HTR-8/SVneo (cell line): ENCODE results near the gene RTN4.

Source experiments
- DNase-seq: peaks from one replicate; pipeline ENCODE4 v3.0.0; 2011; ENCODE audit warnings: low spot score, mixed read lengths; ENCODE audit not compliant: insufficient read length
- FAIRE-seq: peaks from 2 replicates; lab custom pipeline; 2011; peaks lifted over from hg19 to GRCh38; lab: Jason Lieb, UNC

RTN4 gene

DNA sequence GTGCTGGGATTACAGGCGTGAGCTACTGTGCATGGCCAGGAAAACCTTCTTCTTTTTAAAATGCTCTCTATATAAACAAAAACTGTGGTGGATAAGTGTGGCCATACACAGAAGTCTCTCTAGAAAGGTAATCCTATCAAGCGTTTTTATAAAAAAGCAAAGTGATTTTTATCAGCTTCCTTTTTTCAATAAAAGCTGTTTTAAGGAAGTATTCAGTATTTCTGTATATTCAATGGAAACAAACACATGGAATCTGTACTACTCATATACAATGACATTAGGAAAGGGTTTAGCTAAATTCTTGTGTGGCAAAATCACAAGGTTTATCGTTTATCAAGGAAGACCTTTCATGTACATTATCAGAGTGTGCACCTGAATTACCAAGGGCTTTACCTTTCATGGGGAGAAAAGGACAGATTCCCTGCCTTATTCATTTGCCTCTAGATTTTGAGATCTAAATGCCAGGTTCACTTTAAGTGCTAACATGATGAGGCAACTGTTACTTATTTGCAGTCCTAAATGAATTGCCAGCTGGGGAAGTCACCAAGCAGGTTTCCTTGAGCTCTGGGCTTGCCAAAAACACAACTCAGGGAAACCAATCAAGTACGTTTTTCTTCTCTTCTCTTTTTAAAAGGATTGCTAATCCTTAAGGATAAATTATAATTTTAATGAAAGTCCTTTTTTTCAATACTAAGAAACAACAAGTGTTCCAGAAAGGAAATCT, 70.8 kb downstream of the RTN4 start:
- FAIRE-seq (no peak), DNase-seq (no peak)

DNA sequence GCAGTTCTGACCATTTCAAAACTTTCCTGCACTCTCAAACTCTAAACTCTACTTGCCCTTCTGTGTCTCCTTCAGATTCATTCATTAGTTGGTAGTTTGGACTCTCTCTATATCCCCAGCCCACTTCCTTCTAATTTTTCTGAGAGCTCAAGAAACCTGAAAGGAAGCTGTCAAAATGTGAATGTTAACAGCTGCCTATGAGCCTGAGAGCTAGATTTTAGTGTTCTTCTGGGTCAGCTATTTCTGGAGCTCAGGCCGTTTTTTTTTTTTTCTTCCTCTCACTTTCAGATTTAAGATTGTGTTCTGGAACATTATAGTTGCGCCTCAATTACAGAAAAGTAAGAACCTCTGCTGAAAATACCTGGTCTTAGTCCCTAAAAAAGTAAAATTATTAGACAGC, 73.1 kb downstream of the RTN4 start:
- FAIRE-seq (no peak), DNase-seq (no peak)

DNA sequence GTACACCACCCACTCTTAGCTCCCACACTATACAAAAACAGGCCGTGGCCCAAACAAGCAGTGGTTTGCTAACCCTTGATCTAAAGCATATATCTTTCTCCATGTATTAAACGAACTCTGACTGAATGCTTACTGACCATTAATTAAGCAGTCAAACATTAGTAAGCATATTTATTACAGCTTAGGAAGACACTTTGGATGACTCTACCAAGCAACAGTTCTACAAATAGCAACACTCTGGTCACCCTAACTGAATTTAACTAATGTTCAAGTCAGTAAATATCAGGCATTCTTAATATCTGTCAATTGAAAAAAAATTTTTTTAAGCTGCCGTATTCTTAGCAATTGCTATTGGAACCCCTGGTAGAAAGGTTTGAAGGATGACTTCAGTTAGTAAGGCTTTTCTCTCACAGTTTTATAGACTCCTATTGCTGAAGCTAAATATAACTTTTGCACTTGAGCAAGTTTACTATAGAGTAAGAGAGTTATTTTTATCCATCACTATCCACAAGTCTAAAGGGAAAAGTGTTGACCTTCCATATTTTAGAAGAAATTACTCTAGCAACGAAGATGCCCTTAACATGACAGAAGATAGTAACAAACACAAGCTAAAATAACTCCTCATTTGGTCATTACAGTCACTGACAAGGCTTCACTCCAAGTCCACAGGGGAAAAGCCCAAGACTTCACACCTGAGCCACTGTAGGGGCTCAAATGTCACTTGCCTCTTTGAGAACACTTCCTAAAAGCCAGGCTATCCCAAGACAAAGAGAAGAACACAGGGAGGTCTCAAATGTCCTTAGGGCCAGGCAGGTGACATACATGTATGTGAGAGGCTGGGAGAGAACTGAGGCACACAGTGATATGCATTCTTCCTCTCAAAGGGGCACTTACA, 74.4 kb downstream of the RTN4 start:
- FAIRE-seq (no peak), DNase-seq (no peak)

DNA sequence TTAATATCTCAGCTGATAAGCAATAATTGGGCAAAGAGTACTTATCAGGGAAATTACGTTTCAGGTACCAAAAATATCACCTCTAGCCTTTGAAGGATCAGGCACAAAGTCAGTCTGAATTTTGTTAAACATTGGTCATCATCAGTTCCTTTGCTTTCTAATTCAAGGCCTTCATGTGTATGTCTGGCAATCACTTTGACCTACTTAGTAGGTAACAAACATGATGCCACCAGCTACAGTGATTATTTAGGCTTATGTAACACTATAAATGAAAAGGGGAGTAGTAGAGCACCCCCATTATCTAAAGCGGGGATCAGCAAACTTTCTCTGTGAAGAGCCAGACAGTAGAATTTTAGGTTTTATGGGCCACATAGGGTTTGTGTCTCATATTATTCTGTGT, 75.1 kb downstream of the RTN4 start:
- FAIRE-seq, result no peak
- DNase-seq, result no peak

DNA sequence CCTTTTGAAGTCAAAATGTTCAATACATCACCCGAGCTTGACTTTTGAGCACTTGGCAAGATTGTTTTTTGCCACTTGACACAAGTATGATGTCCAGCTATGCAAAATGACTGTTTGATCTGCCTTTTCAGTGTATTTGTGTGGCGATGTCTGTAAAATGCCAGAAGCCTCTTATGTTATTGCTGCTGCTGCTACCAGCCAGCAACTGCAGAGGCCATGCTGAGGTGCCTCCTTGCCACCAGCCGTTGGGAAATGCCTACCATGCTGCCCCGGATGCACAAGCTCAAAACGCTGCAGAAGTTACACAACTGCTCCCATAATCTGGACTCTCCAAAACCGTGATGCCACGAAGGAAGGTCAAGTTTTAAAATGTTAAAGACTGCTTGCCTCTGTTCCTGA, 80.3 kb downstream of the RTN4 start:
- DNase-seq, result no peak

DNA sequence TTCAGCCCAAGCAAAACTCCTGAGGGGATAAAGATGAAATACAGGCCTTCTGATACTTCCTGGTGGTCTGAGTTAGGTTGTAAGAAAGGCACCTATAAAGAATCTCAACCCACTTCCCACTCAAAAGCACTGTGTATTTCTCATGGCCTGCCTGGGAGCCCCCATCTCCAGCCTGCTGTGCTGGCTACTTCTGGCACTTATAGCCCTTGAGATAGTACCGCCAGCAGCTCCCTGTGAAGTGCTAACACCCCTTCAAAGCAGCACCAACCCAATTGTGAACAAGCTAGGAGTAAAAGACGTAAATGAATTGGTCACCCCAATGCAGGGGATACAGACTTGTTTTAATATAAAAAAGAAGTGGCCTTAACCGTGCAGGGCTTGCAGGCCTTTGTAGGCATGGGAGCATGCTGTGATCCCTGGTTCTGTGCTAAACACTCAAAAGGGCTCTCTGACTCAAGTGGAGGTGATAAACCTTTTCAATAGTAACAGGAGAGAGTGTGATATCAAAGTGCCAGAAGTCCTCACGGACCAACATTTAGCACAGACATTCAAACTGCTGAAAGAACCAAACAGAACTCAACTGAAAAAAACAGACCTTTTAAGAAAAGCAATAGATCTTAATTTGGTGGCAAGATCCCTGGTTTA, 80.8 kb downstream of the RTN4 start:
- FAIRE-seq (no peak), DNase-seq (no peak)

More for the DNA sequence above, 80.3 kb downstream of the RTN4 start:
- no peak for FAIRE-seq

DNA sequence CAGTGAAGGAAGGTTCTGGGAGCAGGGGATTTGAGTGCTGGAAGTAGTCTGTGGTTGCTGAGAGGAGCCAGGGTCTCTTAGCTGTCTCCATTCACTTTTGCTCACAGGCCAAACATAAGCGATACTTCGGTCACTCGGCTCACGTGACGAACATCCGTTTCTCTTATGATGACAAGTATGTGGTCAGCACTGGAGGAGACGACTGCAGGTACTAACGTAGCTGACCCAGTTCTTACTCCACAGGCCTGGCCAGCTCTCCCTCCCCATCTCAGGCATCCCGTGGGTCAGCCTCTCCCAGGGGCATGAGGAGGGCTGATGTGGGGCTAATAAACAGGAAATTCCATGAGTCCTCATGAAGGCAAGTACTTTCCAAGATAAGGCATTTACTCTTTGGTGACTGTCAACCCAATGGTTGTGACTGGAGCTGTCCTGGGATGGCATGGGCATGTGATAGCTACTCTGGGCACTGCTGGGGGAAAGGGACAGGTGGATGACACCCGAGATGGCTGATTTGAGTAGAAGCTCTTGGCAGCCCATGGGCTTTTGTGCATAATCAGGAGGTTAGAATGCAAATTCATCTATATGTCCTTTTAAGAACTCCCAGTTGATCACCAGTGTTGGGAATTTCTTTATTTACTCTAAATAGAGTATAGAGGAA, 81.6 kb downstream of the RTN4 start:
- no peak for DNase-seq
- FAIRE-seq, result no peak

- no peak for DNase-seq
- FAIRE-seq, result no peak
Observed at GRCh38 chr2:54967759-54968365, 82.4 kb downstream of the RTN4 start.

- FAIRE-seq, result no peak
- DNase-seq, result no peak
Observed at GRCh38 chr2:54967269-54967668, 83.0 kb downstream of the RTN4 start.

DNA sequence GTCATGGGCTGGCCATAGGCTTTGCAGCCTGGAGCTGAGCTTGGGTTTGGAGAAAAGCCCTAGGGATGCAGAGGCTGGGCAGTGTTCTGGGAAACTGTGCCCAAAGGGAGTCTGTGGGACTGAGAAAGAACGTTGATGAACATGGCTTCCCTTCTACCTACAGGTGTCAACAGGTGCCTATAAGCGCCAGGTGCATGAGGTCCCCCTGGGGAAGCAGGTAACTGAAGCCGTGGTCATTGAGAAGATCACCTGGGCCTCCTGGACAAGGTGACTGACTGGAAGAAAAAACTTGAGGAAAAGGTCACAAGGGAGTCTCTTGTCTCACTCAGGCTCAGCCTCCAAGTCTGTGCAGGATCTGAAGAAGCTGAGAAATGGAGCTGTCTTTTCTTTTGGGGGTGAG, 83.4 kb downstream of the RTN4 start:
- FAIRE-seq (no peak), DNase-seq (no peak)

- no peak for FAIRE-seq
Observed at GRCh38 chr2:54966165-54966832, 84.0 kb downstream of the RTN4 start.

GRCh38 chr2:54965425-54965824, 84.8 kb downstream of the RTN4 start:
- no peak for FAIRE-seq
- no peak for DNase-seq

More at GRCh38 chr2:54966165-54966832, 84.0 kb downstream of the RTN4 start:
- no peak for DNase-seq

- DNase-seq, result no peak
- FAIRE-seq, result no peak
Observed at GRCh38 chr2:54964816-54965215, 85.4 kb downstream of the RTN4 start.

DNA sequence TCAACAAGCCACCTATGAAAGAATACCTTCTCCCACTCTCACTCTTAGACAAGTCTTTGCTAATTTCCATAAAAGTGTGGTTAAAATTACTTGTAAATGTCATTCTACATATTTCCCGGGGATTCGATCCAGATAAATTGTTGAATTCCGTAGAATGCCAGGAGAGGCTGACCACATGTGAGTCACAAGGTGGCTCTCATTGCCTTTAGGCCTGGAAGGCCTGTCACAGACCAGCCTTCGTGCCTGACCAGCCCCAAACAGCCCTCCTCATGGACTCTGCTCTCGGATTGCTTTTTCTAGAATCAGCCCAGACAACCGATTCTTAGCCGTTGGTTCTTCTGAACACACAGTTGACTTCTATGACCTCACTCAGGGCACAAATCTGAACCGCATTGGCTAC, 86.0 kb downstream of the RTN4 start:
- no peak for FAIRE-seq
- no peak for DNase-seq

GRCh38 chr2:54963476-54963875, 86.8 kb downstream of the RTN4 start:
- no peak for FAIRE-seq

GRCh38 chr2:54962935-54963440, 87.3 kb downstream of the RTN4 start:
- FAIRE-seq (no peak), DNase-seq (no peak)

More at GRCh38 chr2:54963476-54963875, 86.8 kb downstream of the RTN4 start:
- no peak for DNase-seq

DNA sequence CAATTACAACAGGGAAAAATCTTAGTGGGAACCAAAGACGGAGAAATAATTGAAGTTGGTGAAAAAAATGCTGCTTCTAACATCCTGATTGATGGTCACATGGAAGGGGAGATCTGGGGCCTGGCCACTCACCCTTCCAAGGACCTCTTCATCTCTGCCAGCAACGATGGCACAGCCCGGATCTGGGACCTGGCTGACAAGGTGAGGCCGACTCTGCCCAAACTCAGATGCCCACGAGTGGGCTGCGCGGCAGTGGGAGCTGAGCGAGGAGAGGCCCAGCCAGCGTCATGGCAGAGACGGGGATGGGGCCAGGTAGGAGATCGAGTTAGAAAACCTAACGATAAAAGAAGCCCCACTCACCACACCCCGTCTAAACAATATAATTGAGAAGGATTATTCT, 87.7 kb downstream of the RTN4 start:
- no peak for DNase-seq
- no peak for FAIRE-seq

DNA sequence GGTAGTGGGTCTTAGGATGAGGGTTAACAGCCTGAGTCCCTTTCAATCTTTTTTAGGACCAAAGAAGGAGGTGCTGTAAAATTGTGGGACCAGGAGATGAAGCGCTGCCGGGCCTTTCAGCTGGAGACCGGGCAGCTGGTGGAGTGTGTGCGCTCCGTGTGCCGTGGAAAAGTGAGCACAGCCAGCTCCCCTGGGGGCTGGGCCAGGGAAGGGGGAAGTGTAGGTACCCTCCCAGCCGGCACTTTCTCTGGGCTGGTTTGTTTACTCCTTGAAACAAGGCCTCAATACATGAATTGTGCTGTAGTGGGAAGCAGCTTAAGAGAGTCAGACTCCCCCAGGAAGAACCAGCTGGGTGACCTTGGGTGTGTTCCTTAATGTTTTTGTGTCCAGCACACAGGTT, 90.1 kb downstream of the RTN4 start:
- FAIRE-seq (no peak), DNase-seq (no peak)

GRCh38 chr2:54958717-54959371, 91.4 kb downstream of the RTN4 start:
- DNase-seq, result no peak
- no peak for FAIRE-seq
